K562 (cell line): ENCODE results near the gene CPLX3. TPM values are rescaled to one million over a fixed set of nuclear protein-coding genes. Genes with fewer than 3 reads are reported as not detected.

ENCODE experiments used
- TCF3 ChIP-seq: sonication (generic); formaldehyde crosslinking; IDR thresholded peaks from 2 replicates; pipeline ENCODE4 v1.4.0; 2020; ENCODE audit warnings: mild to moderate bottlenecking, missing genetic modification reagents
- ZNF696 ChIP-seq: fragments of 250-450 bp; sonication (Bioruptor Pico); conservative IDR thresholded peaks from 2 replicates; pipeline ENCODE4 v1.4.0; 2020; ENCODE audit warnings: mild to moderate bottlenecking, moderate library complexity
- polyA plus RNA-seq, 8 experiments: library from polyadenylated mRNA; depleted of rRNA in 4 of 8; stranded (reverse) in 5 of 8; unstranded in 3 of 8; fragments of >200 nt; fragmentation: Nextera tagmentation in 2 of 8; fragmentation: Illumina TruSeq in 1 of 8; extraction: Ambion mirVana in 2 of 8; extraction: Trizol in 1 of 8; gene quantifications; 2 replicates each; pipeline versions ENCODE4 v1.2.1 to v1.2.3, GENCODE V29; 2011 to 2014; ENCODE audit warnings: inconsistent platforms in 1 of 8, missing spikeins in 1 of 8
- total RNA-seq, 7 experiments: library from RNA; depleted of rRNA in 6 of 7; stranded (reverse); fragments of >200 nt in 6 of 7; fragmentation: Illumina TruSeq in 2 of 7; extraction: Trizol in 2 of 7; gene quantifications; 2 replicates each; pipeline versions ENCODE4 v1.2.1 to v1.2.3, GENCODE V29; 2011 to 2021; ENCODE audit warnings: low replicate concordance in 1 of 7
- TF ChIP-seq, protein P1 (sequence below): fragments of 450-650 bp; formaldehyde crosslinking; IDR thresholded peaks from 2 replicates; pipeline ENCODE4 v1.4.0; 2022; ENCODE audit warnings: mild to moderate bottlenecking, moderate library complexity
- TF ChIP-seq, protein P2 (sequence below): sonication (generic); IDR thresholded peaks from 2 replicates; pipeline ENCODE4 v1.6.1; 2016
- TF ChIP-seq, protein P3 (sequence below), 2 experiments: IDR thresholded peaks in 1 of 2; conservative IDR thresholded peaks in 1 of 2; 2 replicates each; pipeline ENCODE4 v1.6.1; 2016; ENCODE audit warnings: low read depth in 2 of 2, mild to moderate bottlenecking in 1 of 2, missing compliant biosample characterization in 1 of 2, missing genetic modification characterization in 1 of 2, moderate library complexity in 1 of 2
- TF ChIP-seq, protein P4 (sequence below), 2 experiments: fragments of 450-650 bp; IDR thresholded peaks; 2 replicates each; pipeline ENCODE4 v1.6.1; 2016; ENCODE audit warnings: mild to moderate bottlenecking in 2 of 2, borderline replicate concordance in 1 of 2, low read depth in 1 of 2, moderate library complexity in 1 of 2
- TF ChIP-seq, protein P5 (sequence below): fragments of 450-650 bp; IDR thresholded peaks from 2 replicates; pipeline ENCODE4 v1.6.1; 2017; ENCODE audit warnings: mild to moderate bottlenecking, moderate library complexity

The CPLX3 gene
- total and polyA plus RNA-seq, 9 of the 15 experiments (the other 6 are each of a cell fraction or from before 2014, with no cell fraction given), result not detected

DNA sequence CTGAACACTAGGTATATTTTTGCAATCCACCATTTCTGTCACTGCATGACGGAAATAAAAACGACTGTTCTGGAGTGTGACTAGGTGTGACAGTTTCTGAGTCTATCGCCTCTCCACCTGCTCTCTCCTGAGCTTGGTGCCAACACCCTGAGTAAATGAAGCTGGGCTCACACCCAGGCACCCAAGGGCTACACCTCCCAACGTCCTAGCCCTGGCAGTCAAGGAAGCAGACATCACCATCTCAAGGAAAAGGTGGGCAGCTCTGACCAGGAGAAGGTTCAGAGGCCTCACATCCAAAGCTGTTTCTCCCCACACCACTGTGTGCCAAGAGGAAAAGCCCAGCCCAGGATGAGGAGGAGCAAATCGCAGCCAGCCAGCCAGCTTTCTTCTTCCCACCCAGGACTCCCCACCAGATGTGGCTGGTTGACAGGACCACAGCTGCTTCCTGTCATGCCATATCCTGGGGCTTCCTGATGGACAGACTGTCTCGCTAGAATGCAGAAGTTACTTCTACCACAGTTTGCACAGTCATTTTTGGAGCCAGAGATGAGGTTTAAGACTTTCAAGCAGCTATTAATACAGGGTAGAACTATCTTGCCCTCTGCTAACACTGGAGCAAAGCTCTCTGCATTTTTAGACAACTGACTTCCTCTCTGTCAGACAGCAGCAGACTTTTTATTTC, 43.4 kb downstream of the CPLX3 start (continued):
- TF ChIP-seq, protein P1, sequence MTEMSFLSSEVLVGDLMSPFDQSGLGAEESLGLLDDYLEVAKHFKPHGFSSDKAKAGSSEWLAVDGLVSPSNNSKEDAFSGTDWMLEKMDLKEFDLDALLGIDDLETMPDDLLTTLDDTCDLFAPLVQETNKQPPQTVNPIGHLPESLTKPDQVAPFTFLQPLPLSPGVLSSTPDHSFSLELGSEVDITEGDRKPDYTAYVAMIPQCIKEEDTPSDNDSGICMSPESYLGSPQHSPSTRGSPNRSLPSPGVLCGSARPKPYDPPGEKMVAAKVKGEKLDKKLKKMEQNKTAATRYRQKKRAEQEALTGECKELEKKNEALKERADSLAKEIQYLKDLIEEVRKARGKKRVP (CRISPR knock-in tag), result no peak
- TF ChIP-seq TCF3 (CRISPR knock-in tag), result peak; percentile 56
- TF ChIP-seq, protein P2, sequence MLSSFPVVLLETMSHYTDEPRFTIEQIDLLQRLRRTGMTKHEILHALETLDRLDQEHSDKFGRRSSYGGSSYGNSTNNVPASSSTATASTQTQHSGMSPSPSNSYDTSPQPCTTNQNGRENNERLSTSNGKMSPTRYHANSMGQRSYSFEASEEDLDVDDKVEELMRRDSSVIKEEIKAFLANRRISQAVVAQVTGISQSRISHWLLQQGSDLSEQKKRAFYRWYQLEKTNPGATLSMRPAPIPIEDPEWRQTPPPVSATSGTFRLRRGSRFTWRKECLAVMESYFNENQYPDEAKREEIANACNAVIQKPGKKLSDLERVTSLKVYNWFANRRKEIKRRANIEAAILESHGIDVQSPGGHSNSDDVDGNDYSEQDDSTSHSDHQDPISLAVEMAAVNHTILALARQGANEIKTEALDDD, result no peak
- TF ChIP-seq, protein P3, sequence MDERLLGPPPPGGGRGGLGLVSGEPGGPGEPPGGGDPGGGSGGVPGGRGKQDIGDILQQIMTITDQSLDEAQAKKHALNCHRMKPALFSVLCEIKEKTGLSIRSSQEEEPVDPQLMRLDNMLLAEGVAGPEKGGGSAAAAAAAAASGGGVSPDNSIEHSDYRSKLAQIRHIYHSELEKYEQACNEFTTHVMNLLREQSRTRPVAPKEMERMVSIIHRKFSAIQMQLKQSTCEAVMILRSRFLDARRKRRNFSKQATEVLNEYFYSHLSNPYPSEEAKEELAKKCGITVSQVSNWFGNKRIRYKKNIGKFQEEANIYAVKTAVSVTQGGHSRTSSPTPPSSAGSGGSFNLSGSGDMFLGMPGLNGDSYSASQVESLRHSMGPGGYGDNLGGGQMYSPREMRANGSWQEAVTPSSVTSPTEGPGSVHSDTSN (CRISPR knock-in tag; IDR thresholded peaks at IDR 0.05; ENCODE audit: low read depth), result no peak; the same call in 1 of the 2 replicates
- TF ChIP-seq, protein P3 (tag; conservative IDR thresholded peaks at IDR 0.05; ENCODE audit: low read depth), result peak; percentile 36; the same call in 1 of the 2 replicates
- TF ChIP-seq ZNF696, result no peak
- TF ChIP-seq, protein P4, sequence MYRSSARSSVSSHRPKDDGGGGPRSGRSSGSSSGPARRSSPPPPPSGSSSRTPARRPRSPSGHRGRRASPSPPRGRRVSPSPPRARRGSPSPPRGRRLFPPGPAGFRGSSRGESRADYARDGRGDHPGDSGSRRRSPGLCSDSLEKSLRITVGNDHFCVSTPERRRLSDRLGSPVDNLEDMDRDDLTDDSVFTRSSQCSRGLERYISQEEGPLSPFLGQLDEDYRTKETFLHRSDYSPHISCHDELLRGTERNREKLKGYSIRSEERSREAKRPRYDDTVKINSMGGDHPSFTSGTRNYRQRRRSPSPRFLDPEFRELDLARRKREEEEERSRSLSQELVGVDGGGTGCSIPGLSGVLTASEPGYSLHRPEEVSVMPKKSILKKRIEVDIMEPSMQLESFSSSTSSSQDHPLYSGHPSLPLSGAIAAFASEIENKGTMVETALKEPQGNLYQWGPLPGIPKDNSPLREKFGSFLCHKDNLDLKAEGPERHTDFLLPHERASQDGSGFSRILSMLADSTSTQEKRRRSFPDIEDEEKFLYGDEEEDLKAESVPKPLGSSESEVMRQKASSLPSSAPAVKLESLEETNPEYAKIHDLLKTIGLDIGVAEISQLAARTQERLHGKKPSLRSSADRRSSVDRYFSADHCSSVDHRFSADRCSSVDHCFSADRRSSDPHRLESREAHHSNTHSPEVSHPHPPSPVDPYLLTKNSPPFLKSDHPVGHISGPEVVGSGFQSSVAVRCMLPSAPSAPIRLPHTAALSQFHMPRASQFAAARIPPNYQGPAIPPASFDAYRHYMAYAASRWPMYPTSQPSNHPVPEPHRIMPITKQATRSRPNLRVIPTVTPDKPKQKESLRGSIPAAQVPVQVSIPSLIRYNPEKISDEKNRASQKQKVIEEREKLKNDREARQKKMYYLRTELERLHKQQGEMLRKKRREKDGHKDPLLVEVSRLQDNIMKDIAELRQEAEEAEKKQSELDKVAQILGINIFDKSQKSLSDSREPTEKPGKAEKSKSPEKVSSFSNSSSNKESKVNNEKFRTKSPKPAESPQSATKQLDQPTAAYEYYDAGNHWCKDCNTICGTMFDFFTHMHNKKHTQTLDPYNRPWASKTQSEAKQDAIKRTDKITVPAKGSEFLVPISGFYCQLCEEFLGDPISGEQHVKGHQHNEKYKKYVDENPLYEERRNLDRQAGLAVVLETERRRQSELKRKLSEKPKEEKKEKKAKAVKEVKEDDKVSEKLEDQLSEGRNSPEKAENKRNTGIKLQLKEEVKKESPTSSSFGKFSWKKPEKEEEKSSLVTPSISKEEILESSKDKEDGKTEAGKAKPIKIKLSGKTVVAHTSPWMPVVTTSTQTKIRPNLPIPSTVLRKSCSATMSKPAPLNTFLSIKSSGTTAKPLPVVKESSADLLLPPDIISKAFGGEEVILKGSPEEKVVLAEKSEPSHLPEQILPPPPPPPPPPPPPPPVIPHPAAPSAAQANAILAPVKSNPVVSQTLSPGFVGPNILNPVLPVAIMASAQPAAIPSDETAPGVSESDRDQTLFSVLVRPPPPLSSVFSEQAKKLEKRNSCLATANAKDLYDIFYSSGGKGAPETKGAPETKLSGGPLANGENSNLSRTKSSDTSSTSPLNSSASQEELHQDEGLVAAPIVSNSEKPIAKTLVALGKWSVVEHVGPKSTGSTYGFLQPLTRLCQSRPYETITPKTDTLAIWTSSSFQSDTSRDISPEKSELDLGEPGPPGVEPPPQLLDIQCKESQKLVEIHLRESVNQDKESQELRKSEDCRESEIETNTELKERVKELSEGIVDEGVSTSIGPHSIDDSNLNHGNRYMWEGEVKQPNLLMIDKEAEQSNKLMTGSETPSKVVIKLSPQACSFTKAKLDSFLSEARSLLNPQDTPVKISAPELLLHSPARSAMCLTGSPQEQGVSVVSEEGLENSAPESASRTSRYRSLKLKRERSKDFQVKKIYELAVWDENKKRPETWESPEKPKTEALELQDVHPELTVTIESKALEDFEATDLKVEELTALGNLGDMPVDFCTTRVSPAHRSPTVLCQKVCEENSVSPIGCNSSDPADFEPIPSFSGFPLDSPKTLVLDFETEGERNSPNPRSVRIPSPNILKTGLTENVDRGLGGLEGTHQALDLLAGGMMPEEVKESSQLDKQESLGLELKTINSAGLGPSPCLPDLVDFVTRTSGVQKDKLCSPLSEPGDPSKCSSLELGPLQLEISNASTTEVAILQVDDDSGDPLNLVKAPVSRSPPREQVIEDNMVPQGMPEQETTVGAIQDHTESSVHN (IDR thresholded peaks at IDR 0.05; ENCODE audit: borderline replicate concordance in 1 of 2, low read depth in 1 of 2), result peak in 1 of 2 experiments; percentile 43; a peak in 1 of 4 replicates
- TF ChIP-seq, protein P5, sequence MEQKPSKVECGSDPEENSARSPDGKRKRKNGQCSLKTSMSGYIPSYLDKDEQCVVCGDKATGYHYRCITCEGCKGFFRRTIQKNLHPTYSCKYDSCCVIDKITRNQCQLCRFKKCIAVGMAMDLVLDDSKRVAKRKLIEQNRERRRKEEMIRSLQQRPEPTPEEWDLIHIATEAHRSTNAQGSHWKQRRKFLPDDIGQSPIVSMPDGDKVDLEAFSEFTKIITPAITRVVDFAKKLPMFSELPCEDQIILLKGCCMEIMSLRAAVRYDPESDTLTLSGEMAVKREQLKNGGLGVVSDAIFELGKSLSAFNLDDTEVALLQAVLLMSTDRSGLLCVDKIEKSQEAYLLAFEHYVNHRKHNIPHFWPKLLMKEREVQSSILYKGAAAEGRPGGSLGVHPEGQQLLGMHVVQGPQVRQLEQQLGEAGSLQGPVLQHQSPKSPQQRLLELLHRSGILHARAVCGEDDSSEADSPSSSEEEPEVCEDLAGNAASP, result no peak
